Calu3 (cell line): ENCODE results near the gene INSRR. TPM values are rescaled to one million over a fixed set of nuclear protein-coding genes. Genes with fewer than 3 reads are reported as not detected.

Experiments used
- BruUV-seq: library from RNA; stranded (reverse); fragments of 400-500 nt; replicated peaks from 2 replicates; lab custom pipeline; 2021; lab: Mats Ljungman, UMichigan
- CTCF ChIA-PET: fragments of 300-600 bp; sonication (Branson Sonifier 250); formaldehyde crosslinking; loops from one replicate; lab custom pipeline; 2022; ENCODE audit warnings: antibody characterized with exemption; lab: Charles Lee
- DNase-seq: peaks from one replicate; pipeline ENCODE4 v3.0.0; 2022
- H3K27ac Mint-ChIP-seq: one replicate; pipeline ENCODE4 v1.8.0; 2022; ENCODE audit warnings: mixed read lengths; ENCODE audit not compliant: unreplicated experiment
- H3K27me3 Mint-ChIP-seq: one replicate; pipeline ENCODE4 v1.8.0; 2022; ENCODE audit warnings: mixed read lengths; ENCODE audit not compliant: unreplicated experiment
- H3K36me3 Mint-ChIP-seq: one replicate; pipeline ENCODE4 v1.8.0; 2022; ENCODE audit warnings: mild to moderate bottlenecking, moderate library complexity, mixed read lengths; ENCODE audit not compliant: insufficient read depth, unreplicated experiment
- H3K4me1 Mint-ChIP-seq: one replicate; pipeline ENCODE4 v1.8.0; 2022; ENCODE audit warnings: mild to moderate bottlenecking, low read depth, mixed read lengths; ENCODE audit not compliant: unreplicated experiment
- H3K4me3 Mint-ChIP-seq: one replicate; pipeline ENCODE4 v1.8.0; 2022; ENCODE audit warnings: mild to moderate bottlenecking, low read depth, moderate library complexity, mixed read lengths; ENCODE audit not compliant: unreplicated experiment
- H3K9me3 Mint-ChIP-seq: one replicate; pipeline ENCODE4 v1.8.0; 2022; ENCODE audit warnings: low read depth, mixed read lengths; ENCODE audit not compliant: unreplicated experiment
- intact Hi-C: fragments of 100-400 bp; cut with micrococcal nuclease; formaldehyde crosslinking; loops from one replicate; pipeline ENCODE4 v1.10.0; 2022; ENCODE audit not compliant: unreplicated experiment
- total RNA-seq: library from RNA; stranded (reverse); gene quantifications from 2 replicates; pipeline ENCODE4 v1.2.3, GENCODE V29; 2022
- TF ChIP-seq, protein P1 (sequence below): fragments of 200-600 bp; IDR thresholded peaks from one replicate; pipeline ENCODE4 v1.8.0; 2022; ENCODE audit warnings: antibody characterized with exemption; ENCODE audit not compliant: unreplicated experiment

The INSRR gene
- total RNA-seq, 1 experiment from 2014 or later: not detected

DNA sequence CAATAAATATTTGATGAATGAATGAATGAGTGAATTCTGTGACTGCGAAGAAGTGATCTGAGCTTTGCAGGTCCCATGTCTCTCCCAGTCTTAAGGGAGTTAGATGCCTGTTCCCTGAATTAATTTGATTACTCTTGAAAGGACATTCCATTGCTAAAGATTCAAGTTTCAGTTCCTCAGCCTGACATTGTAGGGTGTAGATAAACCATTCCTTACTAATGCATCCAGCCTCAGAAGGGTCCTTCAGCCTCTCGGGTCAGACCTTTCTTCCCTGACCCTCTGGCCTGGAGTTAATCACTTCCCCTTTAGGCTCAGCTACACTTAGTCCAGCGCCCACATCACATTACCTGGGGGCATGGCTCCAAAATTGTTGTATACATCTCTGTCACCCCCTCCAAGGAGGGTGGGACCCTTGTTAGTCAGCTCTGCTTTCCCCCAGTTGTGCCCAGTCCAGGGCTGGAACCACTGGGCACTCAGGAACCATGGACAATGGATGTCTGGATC, 2.6 kb downstream of the INSRR start:
- Mint-ChIP-seq H3K4me3 (no peak overlapping the region), H3K27me3 (peaks cover 96% of the 10 kb centered on the region), H3K4me1 (peaks cover 20% of the 10 kb centered on the region), H3K36me3 (no peaks in the 10 kb centered on the region), H3K27ac (no peak overlapping the region), H3K9me3 (no peaks in the 10 kb centered on the region)
- TF ChIP-seq, protein P1, sequence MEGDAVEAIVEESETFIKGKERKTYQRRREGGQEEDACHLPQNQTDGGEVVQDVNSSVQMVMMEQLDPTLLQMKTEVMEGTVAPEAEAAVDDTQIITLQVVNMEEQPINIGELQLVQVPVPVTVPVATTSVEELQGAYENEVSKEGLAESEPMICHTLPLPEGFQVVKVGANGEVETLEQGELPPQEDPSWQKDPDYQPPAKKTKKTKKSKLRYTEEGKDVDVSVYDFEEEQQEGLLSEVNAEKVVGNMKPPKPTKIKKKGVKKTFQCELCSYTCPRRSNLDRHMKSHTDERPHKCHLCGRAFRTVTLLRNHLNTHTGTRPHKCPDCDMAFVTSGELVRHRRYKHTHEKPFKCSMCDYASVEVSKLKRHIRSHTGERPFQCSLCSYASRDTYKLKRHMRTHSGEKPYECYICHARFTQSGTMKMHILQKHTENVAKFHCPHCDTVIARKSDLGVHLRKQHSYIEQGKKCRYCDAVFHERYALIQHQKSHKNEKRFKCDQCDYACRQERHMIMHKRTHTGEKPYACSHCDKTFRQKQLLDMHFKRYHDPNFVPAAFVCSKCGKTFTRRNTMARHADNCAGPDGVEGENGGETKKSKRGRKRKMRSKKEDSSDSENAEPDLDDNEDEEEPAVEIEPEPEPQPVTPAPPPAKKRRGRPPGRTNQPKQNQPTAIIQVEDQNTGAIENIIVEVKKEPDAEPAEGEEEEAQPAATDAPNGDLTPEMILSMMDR: no peak
- no TSS peak for BruUV-seq
- intact Hi-C loops: loop anchor here (10.0 kb wide), 1 partner anchor 172 kb away; no protein-coding TSS in a partner anchor
- CTCF ChIA-PET: interaction anchor here (0.6 to 0.7 kb wide), 2 partner anchors 34 to 167 kb away, joined by 3 to 5 read pairs; no protein-coding TSS in a partner anchor
- DNase-seq: no peak

DNA sequence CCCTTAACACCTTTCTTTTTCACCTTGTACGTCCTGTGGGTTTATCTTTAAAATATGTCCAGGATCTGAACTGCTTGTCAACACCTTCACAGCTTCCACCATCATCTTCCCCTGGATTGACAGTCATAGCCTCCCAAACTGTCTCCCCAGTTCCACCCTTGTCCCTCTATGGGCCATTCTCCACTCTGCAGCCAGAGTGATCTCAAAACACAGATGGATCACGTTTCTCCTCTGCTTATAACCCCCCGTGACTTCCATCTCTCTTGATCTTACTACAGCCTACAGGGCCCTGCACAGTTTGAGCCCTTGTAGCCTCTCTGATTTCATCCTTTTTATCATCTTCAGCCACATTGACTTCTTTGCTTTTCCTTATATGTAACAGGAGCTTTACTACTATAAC, 4.3 kb downstream of the INSRR start:
- Mint-ChIP-seq H3K36me3 (no peaks in the 10 kb centered on the region), H3K4me1 (peaks cover 10% of the 10 kb centered on the region), H3K27ac (no peak overlapping the region), H3K9me3 (no peaks in the 10 kb centered on the region), H3K27me3 (peaks cover 86% of the 10 kb centered on the region), H3K4me3 (no peak overlapping the region)
- BruUV-seq: no TSS peak
- DNase-seq: no peak
- intact Hi-C loops: loop anchor here (10.0 kb wide), 1 partner anchor 170 kb away; no protein-coding TSS in a partner anchor
- TF ChIP-seq, protein P1: no peak
- CTCF ChIA-PET: no interaction called here

DNA sequence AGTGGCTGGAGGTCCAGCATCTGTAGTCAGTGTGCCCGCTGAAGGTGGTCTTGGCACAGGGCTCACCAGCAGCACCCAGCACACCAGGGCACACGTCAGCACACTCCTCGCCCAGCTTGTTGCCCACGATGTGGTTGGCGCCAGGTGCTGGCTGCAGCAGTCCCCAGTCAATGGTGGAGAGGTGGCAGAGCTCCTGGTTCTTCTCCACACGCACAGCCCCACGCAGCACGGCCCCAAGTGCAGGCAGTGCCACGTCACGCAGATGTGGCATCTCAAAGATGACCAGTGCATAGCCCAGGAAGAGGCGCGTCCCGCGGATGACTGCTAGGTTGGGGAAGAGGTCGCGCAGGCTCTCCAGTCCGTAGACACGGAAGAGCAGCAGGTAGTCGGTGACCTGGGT, 5.2 kb downstream of the INSRR start:
- H3K27ac Mint-ChIP-seq: no peak overlapping the region
- H3K36me3 Mint-ChIP-seq: no peaks in the 10 kb centered on the region
- CTCF ChIA-PET: no interaction called here
- TF ChIP-seq, protein P1: no peak
- peaks cover 82% of the 10 kb centered on the region for H3K27me3 Mint-ChIP-seq
- no TSS peak for BruUV-seq
- DNase-seq: no peak
- no peak overlapping the region for H3K4me3 Mint-ChIP-seq
- intact Hi-C loops: loop anchor here (10.0 kb wide), 1 partner anchor 169 kb away; no protein-coding TSS in a partner anchor
- H3K4me1 Mint-ChIP-seq: peaks cover 7% of the 10 kb centered on the region
- H3K9me3 Mint-ChIP-seq: no peaks in the 10 kb centered on the region

DNA sequence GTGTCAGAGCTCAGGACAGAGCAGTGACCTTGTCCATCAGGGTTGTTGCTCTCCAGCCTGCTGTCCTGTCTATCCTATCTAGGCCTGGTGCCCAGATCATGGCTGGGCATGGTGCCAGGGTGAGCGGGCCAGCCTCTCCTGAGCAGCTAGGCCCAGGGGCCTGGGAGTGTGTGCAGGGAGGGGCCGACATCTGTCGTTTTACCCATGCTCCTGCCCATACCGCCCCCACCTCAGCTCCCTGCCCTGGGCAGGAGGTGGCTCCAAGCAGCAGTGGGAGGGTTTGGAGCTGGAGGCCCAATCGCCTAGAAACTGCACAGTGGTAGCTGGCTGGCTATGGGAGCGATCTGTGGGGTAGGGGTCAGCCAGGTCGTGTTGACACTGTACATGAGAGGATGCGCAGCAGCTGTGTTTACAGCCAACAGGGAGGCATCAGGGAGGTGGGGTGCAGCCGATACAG, 6.5 kb downstream of the INSRR start:
- no TSS peak for BruUV-seq
- Mint-ChIP-seq H3K4me3 (no peak overlapping the region), H3K27me3 (peaks cover 82% of the 10 kb centered on the region), H3K36me3 (no peaks in the 10 kb centered on the region), H3K4me1 (no peaks in the 10 kb centered on the region), H3K27ac (no peak overlapping the region), H3K9me3 (no peaks in the 10 kb centered on the region)
- DNase-seq: no peak
- TF ChIP-seq, protein P1: no peak
- intact Hi-C loops: loop anchor here (10.0 kb wide), 1 partner anchor 168 kb away; no protein-coding TSS in a partner anchor
- CTCF ChIA-PET: no interaction called here
